ENCODE results near the gene LEFTY1.

DNA sequence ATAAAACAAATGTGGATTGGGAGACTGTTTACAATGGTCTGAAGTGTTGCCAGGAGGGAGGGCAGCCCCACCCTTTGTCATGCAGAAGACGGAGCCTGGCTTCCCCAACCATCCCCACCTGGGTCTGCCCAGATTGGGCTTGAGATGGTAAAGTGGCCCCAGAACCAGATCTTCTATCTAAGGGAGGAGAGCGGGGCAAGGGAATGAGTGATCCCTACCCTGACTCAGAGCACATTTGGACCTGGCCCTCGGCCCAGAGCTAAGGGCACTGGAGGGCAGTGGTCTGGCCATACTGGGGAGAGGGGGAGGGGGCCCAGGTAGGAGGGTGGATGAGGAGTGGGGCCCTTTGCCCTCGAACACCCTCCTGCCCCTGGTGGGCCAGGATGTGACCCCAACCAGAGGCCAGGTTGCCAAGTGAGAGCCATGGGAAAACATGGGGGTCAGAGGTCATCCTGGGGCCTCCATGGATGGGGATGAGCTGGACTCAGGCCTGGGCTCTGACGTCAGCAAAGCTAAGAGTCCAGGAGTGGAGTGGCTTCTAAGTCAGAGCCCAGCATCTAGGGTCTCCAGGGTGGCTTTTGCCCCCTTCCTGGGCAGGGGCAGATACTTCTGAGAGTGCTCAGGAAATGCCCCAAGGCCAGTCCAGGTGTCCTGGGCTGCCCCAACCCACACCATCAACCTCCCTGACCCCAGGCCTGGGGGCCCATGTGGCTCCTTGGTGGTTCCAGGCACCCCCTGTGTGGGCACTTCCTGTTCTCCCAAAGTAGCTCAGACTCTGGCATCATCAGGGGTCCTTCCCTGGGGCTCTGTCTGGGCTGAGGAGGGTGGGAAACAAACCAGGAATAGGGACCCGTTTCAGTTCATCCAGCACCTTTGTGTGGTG lies 1.6 kb upstream of the LEFTY1 start:
- no peak for TF ChIP-seq POLR2A (IDR thresholded peaks at IDR 0.05)
- TF ChIP-seq, protein P1, sequence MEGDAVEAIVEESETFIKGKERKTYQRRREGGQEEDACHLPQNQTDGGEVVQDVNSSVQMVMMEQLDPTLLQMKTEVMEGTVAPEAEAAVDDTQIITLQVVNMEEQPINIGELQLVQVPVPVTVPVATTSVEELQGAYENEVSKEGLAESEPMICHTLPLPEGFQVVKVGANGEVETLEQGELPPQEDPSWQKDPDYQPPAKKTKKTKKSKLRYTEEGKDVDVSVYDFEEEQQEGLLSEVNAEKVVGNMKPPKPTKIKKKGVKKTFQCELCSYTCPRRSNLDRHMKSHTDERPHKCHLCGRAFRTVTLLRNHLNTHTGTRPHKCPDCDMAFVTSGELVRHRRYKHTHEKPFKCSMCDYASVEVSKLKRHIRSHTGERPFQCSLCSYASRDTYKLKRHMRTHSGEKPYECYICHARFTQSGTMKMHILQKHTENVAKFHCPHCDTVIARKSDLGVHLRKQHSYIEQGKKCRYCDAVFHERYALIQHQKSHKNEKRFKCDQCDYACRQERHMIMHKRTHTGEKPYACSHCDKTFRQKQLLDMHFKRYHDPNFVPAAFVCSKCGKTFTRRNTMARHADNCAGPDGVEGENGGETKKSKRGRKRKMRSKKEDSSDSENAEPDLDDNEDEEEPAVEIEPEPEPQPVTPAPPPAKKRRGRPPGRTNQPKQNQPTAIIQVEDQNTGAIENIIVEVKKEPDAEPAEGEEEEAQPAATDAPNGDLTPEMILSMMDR (IDR thresholded peaks at IDR 0.05 in 8 of 11, conservative IDR thresholded peaks at IDR 0.05 in 3 of 11), result no peak
